Measurements from ENCODE around the gene PRKAG2. TPM values are rescaled to one million over a fixed set of nuclear protein-coding genes. Genes with fewer than 3 reads are reported as not detected.

Gene PRKAG2
- total and polyA plus RNA-seq, 4 donors = 36.7 to 46.1 (median 40.0) TPM

- Histone ChIP-seq H3K27me3 (ENCODE audit: control insufficient read depth, insufficient read depth, low read length) (no peaks in the 10 kb centered on the region), H3K4me1 (ENCODE audit: control insufficient read depth, insufficient read depth, low read length) (peaks cover 22% of the 10 kb centered on the region), H3K4me3 (ENCODE audit: low read depth, low read length) (no peak overlapping the region), H3K27ac (ENCODE audit: low read depth, low read length) (no peak overlapping the region), H3K36me3 (ENCODE audit: control insufficient read depth, insufficient read depth, low read length) (no peaks in the 10 kb centered on the region), H3K9me3 (ENCODE audit: control insufficient read depth, insufficient read depth, low read length) (no peaks in the 10 kb centered on the region)
- DNase-seq (ENCODE audit: low read depth in 4 of 6, low spot score in 6 of 6) = peak in 1 of 6 donors; percentile 73
- WGBS (ENCODE audit: insufficient coverage) = 73% methylated on average over 4 of the region's 15 CpGs
Measured at GRCh38 chr7:151704299-151704959, 172.5 kb downstream of the PRKAG2 start.

- Histone ChIP-seq H3K4me1 (ENCODE audit: control insufficient read depth, insufficient read depth, low read length) (peaks cover 27% of the 10 kb centered on the region), H3K4me3 (ENCODE audit: low read depth, low read length) (no peak overlapping the region), H3K27ac (ENCODE audit: low read depth, low read length) (no peak overlapping the region), H3K9me3 (ENCODE audit: control insufficient read depth, insufficient read depth, low read length) (no peaks in the 10 kb centered on the region), H3K36me3 (ENCODE audit: control insufficient read depth, insufficient read depth, low read length) (no peaks in the 10 kb centered on the region), H3K27me3 (ENCODE audit: control insufficient read depth, insufficient read depth, low read length) (no peaks in the 10 kb centered on the region)
- 83% methylated on average over 8 of the region's 9 CpGs for WGBS (ENCODE audit: insufficient coverage)
- peak in 1 of 6 donors; percentile 15 for DNase-seq (ENCODE audit: low read depth in 4 of 6, low spot score in 6 of 6)
Measured at GRCh38 chr7:151702961-151703360, 174.0 kb downstream of the PRKAG2 start.

- H3K4me1 ChIP-seq (ENCODE audit: control insufficient read depth, insufficient read depth, low read length) = peaks cover 39% of the 10 kb centered on the region
- no peaks in the 10 kb centered on the region for H3K9me3 ChIP-seq (ENCODE audit: control insufficient read depth, insufficient read depth, low read length)
- H3K36me3 ChIP-seq (ENCODE audit: control insufficient read depth, insufficient read depth, low read length) = no peaks in the 10 kb centered on the region
- no peak overlapping the region for H3K4me3 ChIP-seq (ENCODE audit: low read depth, low read length)
- DNase-seq (ENCODE audit: low read depth in 4 of 6, low spot score in 6 of 6) = no peak
- H3K27ac ChIP-seq (ENCODE audit: low read depth, low read length) = no peak overlapping the region
- no peaks in the 10 kb centered on the region for H3K27me3 ChIP-seq (ENCODE audit: control insufficient read depth, insufficient read depth, low read length)
- WGBS (ENCODE audit: insufficient coverage) = 96% methylated on average over 13 of the region's 13 CpGs
Measured at GRCh38 chr7:151700586-151701165, 176.2 kb downstream of the PRKAG2 start.

DNA sequence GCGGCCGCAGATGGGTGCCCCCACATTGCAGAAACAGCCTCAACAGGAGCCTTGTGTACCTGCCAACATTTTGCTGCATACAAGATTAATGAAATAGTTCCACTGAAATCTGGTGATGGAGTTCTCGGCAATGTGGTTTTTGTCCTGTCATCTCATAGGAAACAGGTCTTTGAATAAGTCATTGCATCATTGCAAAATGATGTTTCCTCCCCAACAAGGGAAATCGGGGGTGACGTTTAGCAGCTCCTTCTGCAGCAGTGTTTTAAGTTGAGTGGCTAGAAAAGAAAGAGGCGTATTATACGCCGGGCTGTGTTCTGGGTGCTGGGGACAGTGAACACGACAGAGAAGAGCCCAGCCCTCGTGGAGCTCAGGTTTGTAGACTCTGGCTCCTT is 177.0 kb downstream of the PRKAG2 start:
- H3K9me3 ChIP-seq (ENCODE audit: control insufficient read depth, insufficient read depth, low read length) = no peaks in the 10 kb centered on the region
- H3K36me3 ChIP-seq (ENCODE audit: control insufficient read depth, insufficient read depth, low read length) = no peaks in the 10 kb centered on the region
- WGBS (ENCODE audit: insufficient coverage) = 89% methylated on average over 6 of the region's 10 CpGs
- H3K27me3 ChIP-seq (ENCODE audit: control insufficient read depth, insufficient read depth, low read length) = no peaks in the 10 kb centered on the region
- DNase-seq (ENCODE audit: low read depth in 4 of 6, low spot score in 6 of 6) = no peak
- H3K27ac ChIP-seq (ENCODE audit: low read depth, low read length) = no peak overlapping the region
- H3K4me1 ChIP-seq (ENCODE audit: control insufficient read depth, insufficient read depth, low read length) = peaks cover 40% of the 10 kb centered on the region
- no peak overlapping the region for H3K4me3 ChIP-seq (ENCODE audit: low read depth, low read length)

GRCh38 chr7:151699147-151699927 is 177.6 kb downstream of the PRKAG2 start:
- Histone ChIP-seq H3K36me3 (ENCODE audit: control insufficient read depth, insufficient read depth, low read length) (no peaks in the 10 kb centered on the region), H3K27ac (ENCODE audit: low read depth, low read length) (no peak overlapping the region)
- DNase-seq (ENCODE audit: low read depth in 4 of 6, low spot score in 6 of 6) = peak in 1 of 6 donors; percentile 12

DNA sequence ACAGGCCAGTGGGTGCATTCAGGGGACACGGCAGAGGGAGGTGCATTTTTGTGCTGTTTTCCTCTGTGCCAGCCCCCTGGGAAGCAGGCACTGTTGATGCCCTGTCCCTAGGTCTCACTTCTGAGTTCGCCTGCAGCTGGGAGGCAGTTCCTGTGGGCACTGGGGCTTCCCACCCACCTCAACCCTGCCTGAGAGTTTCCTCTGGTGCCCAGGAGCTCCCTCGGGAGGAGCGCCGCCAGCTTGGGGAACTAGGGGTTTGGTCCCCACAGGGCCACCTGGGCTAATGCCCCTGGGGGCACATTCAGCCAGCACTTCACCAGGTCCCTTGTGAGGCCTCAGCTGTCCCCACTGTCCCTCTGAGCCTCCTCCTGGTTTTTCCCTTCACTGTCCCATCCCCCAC is 179.0 kb downstream of the PRKAG2 start:
- H3K27ac ChIP-seq (ENCODE audit: low read depth, low read length) = no peak overlapping the region
- DNase-seq (ENCODE audit: low read depth in 4 of 6, low spot score in 6 of 6) = no peak
- peaks cover 45% of the 10 kb centered on the region for H3K4me1 ChIP-seq (ENCODE audit: control insufficient read depth, insufficient read depth, low read length)
- H3K4me3 ChIP-seq (ENCODE audit: low read depth, low read length) = no peak overlapping the region
- H3K27me3 ChIP-seq (ENCODE audit: control insufficient read depth, insufficient read depth, low read length) = no peaks in the 10 kb centered on the region
- WGBS (ENCODE audit: insufficient coverage) = 92% methylated on average over 5 of the region's 5 CpGs
- no peaks in the 10 kb centered on the region for H3K36me3 ChIP-seq (ENCODE audit: control insufficient read depth, insufficient read depth, low read length)
- H3K9me3 ChIP-seq (ENCODE audit: control insufficient read depth, insufficient read depth, low read length) = no peaks in the 10 kb centered on the region

More at GRCh38 chr7:151699147-151699927, 177.6 kb downstream of the PRKAG2 start:
- H3K4me3 ChIP-seq (ENCODE audit: low read depth, low read length) = no peak overlapping the region
- no peaks in the 10 kb centered on the region for H3K9me3 ChIP-seq (ENCODE audit: control insufficient read depth, insufficient read depth, low read length)
- WGBS (ENCODE audit: insufficient coverage) = 58% methylated on average over 16 of the region's 16 CpGs
- H3K4me1 ChIP-seq (ENCODE audit: control insufficient read depth, insufficient read depth, low read length) = peaks cover 42% of the 10 kb centered on the region
- no peaks in the 10 kb centered on the region for H3K27me3 ChIP-seq (ENCODE audit: control insufficient read depth, insufficient read depth, low read length)

- 90% methylated on average over 2 of the region's 10 CpGs for WGBS (ENCODE audit: insufficient coverage)
- no peak for DNase-seq (ENCODE audit: low read depth in 4 of 6, low spot score in 6 of 6)
- Histone ChIP-seq H3K27me3 (ENCODE audit: control insufficient read depth, insufficient read depth, low read length) (no peaks in the 10 kb centered on the region), H3K4me3 (ENCODE audit: low read depth, low read length) (no peak overlapping the region), H3K4me1 (ENCODE audit: control insufficient read depth, insufficient read depth, low read length) (peaks cover 45% of the 10 kb centered on the region), H3K9me3 (ENCODE audit: control insufficient read depth, insufficient read depth, low read length) (no peaks in the 10 kb centered on the region), H3K36me3 (ENCODE audit: control insufficient read depth, insufficient read depth, low read length) (no peaks in the 10 kb centered on the region), H3K27ac (ENCODE audit: low read depth, low read length) (peak overlapping the region; percentile 94)
Measured at GRCh38 chr7:151697515-151697895, 179.4 kb downstream of the PRKAG2 start.

DNA sequence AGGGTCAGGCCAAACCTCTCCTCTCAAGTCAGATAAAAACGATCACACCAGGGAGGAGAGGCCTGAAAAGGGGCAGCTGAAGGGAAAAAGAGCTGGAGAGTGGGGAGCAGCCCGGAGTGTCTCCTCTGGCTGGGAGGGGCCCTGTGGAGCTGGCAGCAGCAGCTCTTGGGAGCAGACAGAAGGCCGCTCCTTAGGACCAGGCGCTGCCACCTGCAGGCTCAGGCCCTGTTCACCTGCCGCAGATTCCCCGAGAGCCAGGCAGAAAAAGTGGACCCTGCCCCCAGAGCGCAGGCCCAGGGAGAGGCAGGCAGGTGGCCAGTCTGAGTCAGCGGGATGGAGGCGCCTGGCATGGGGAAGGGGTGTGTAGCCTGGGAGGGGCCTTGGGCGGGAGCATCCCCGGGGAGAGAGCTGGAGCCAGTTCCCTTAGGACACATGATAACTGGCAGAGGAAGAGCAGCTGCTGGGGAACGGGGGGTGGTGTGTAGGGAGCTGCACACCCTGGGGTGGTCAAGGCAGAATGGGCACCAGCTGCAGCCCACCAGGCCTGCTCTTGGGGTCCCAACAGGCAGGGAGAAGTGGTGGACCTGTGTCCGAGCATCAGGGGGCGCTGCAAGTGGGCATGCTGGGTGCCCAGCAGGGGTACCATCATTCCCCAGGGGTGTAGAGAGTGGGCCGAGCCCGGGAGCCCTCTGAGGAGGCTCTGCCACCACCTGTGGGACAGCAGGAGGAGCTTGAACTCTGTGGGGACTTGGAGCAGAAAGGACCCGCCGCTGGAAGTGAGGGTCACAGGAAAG is 180.0 kb downstream of the PRKAG2 start:
- H3K4me1 ChIP-seq (ENCODE audit: control insufficient read depth, insufficient read depth, low read length) = peaks cover 45% of the 10 kb centered on the region
- DNase-seq (ENCODE audit: low read depth in 4 of 6, low spot score in 6 of 6) = peak in 2 of 6 donors; percentile 53 to 64
- H3K9me3 ChIP-seq (ENCODE audit: control insufficient read depth, insufficient read depth, low read length) = no peaks in the 10 kb centered on the region
- H3K27ac ChIP-seq (ENCODE audit: low read depth, low read length) = peak overlapping the region; percentile 94
- H3K36me3 ChIP-seq (ENCODE audit: control insufficient read depth, insufficient read depth, low read length) = no peaks in the 10 kb centered on the region
- WGBS (ENCODE audit: insufficient coverage) = 58% methylated on average over 17 of the region's 18 CpGs
- no peaks in the 10 kb centered on the region for H3K27me3 ChIP-seq (ENCODE audit: control insufficient read depth, insufficient read depth, low read length)
- no peak overlapping the region for H3K4me3 ChIP-seq (ENCODE audit: low read depth, low read length)

- peak in 4 of 6 donors; percentile 44 to 90 (median 75) for DNase-seq (ENCODE audit: low read depth in 4 of 6, low spot score in 6 of 6)
- H3K27ac ChIP-seq (ENCODE audit: low read depth, low read length) = peak overlapping the region; percentile 94
- no peaks in the 10 kb centered on the region for H3K36me3 ChIP-seq (ENCODE audit: control insufficient read depth, insufficient read depth, low read length)
- H3K9me3 ChIP-seq (ENCODE audit: control insufficient read depth, insufficient read depth, low read length) = no peaks in the 10 kb centered on the region
- H3K4me3 ChIP-seq (ENCODE audit: low read depth, low read length) = no peak overlapping the region
- no peaks in the 10 kb centered on the region for H3K27me3 ChIP-seq (ENCODE audit: control insufficient read depth, insufficient read depth, low read length)
- peaks cover 45% of the 10 kb centered on the region for H3K4me1 ChIP-seq (ENCODE audit: control insufficient read depth, insufficient read depth, low read length)
- WGBS (ENCODE audit: insufficient coverage) = 24% methylated on average over 24 of the region's 24 CpGs
Measured at GRCh38 chr7:151695951-151696541, 180.9 kb downstream of the PRKAG2 start.
